ENCODE measurements around the gene NUDT16L1. TPM values are rescaled to one million over a fixed set of nuclear protein-coding genes. Genes with fewer than 3 reads are reported as not detected.

Gene NUDT16L1
- polyA plus RNA-seq, 1 experiment: 25.2 TPM

- POLR2A ChIA-PET: no interaction called here
- TF ChIP-seq, protein P1, sequence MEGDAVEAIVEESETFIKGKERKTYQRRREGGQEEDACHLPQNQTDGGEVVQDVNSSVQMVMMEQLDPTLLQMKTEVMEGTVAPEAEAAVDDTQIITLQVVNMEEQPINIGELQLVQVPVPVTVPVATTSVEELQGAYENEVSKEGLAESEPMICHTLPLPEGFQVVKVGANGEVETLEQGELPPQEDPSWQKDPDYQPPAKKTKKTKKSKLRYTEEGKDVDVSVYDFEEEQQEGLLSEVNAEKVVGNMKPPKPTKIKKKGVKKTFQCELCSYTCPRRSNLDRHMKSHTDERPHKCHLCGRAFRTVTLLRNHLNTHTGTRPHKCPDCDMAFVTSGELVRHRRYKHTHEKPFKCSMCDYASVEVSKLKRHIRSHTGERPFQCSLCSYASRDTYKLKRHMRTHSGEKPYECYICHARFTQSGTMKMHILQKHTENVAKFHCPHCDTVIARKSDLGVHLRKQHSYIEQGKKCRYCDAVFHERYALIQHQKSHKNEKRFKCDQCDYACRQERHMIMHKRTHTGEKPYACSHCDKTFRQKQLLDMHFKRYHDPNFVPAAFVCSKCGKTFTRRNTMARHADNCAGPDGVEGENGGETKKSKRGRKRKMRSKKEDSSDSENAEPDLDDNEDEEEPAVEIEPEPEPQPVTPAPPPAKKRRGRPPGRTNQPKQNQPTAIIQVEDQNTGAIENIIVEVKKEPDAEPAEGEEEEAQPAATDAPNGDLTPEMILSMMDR (IDR thresholded peaks at IDR 0.05; ENCODE audit: low read depth, low read length): no peak
- no peaks in the 10 kb centered on the region for H3K27me3 ChIP-seq (ENCODE audit: control insufficient read depth, insufficient read depth, low read length)
- H3K9me3 ChIP-seq (ENCODE audit: control insufficient read depth, insufficient read depth, low read length): no peaks in the 10 kb centered on the region
- no peak overlapping the region for H3K27ac ChIP-seq (ENCODE audit: low read depth, low read length)
- DNase-seq (ENCODE audit: low read depth, low spot score): no peak
- CTCF ChIA-PET: no interaction called here
- H3K4me3 ChIP-seq (ENCODE audit: low read depth, low read length): no peak overlapping the region
Measured at GRCh38 chr16:4728676-4729075, 35.3 kb downstream of the NUDT16L1 start.

- H3K9me3 ChIP-seq (ENCODE audit: control insufficient read depth, insufficient read depth, low read length): no peaks in the 10 kb centered on the region; the same call in 1 of the 2 replicates
- H3K4me3 ChIP-seq (ENCODE audit: low read depth, low read length): no peak overlapping the region
- ChIA-PET POLR2A (no interaction called here), CTCF (no interaction called here)
- no peaks in the 10 kb centered on the region for H3K27me3 ChIP-seq (ENCODE audit: control insufficient read depth, insufficient read depth, low read length)
- TF ChIP-seq, protein P1 (IDR thresholded peaks at IDR 0.05; ENCODE audit: low read depth, low read length): no peak
- no peak for DNase-seq (ENCODE audit: low read depth, low spot score)
- H3K27ac ChIP-seq (ENCODE audit: low read depth, low read length): no peak overlapping the region
Measured at GRCh38 chr16:4729876-4730275, 36.5 kb downstream of the NUDT16L1 start.

- Histone ChIP-seq H3K27ac (ENCODE audit: low read depth, low read length) (no peak overlapping the region), H3K4me3 (ENCODE audit: low read depth, low read length) (peak overlapping the region; percentile 96), H3K9me3 (ENCODE audit: control insufficient read depth, insufficient read depth, low read length) (no peaks in the 10 kb centered on the region; the same call in 1 of the 2 replicates), H3K27me3 (ENCODE audit: control insufficient read depth, insufficient read depth, low read length) (no peaks in the 10 kb centered on the region)
- no peak for DNase-seq (ENCODE audit: low read depth, low spot score)
- CTCF ChIA-PET: no interaction called here
- POLR2A ChIA-PET: no interaction called here
- TF ChIP-seq, protein P1 (IDR thresholded peaks at IDR 0.05; ENCODE audit: low read depth, low read length): no peak
Measured at GRCh38 chr16:4733211-4733742, 39.9 kb downstream of the NUDT16L1 start.

DNA sequence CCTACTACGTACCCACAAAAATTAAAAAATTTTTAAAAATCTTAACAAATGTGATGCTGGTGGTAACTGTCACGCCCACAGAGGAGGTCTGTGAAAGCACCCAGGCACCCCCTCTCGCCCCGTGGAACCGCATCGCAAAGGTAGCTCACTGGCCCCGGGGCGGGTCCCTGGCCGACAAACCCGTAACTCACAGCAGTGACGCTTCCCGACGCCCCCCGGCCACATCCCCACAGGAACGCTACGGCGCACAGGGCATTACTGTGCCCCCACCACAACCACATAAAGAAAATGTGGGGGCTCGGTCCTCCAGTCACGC lies 40.3 kb downstream of the NUDT16L1 start:
- CTCF ChIA-PET: no interaction called here
- POLR2A ChIA-PET: interaction anchor here (1.1 to 1.5 kb wide), 3 partner anchors 21 to 40 kb away, joined by 3 to 11 read pairs (median 5); partner anchors contain the start of gene NUDT16L1

GRCh38 chr16:4734063-4734729 lies 40.8 kb downstream of the NUDT16L1 start, which contains the start of the genes ANKS3 and DNAAF8:
Gene ANKS3 (minus strand): TSS chr16:4734271. CDS start chr16:4730149, 4,122 bp downstream.
Gene DNAAF8 (plus strand): TSS chr16:4734537. CDS start chr16:4736515, 1,978 bp downstream.
- ChIA-PET CTCF (interaction anchor here (1.3 kb wide), 1 partner anchor 222 kb away, joined by 7 read pairs; no protein-coding TSS in a partner anchor), POLR2A (interaction anchor here (0.6 to 2.1 kb wide), 11 partner anchors 10 to 299 kb away, joined by 3 to 11 read pairs (median 3); partner anchors contain the start of genes NAGPA, NUDT16L1 and SEC14L5)
- TF ChIP-seq, protein P1 (IDR thresholded peaks at IDR 0.05; ENCODE audit: low read depth, low read length): no peak
- Histone ChIP-seq H3K9me3 (ENCODE audit: control insufficient read depth, insufficient read depth, low read length) (no peaks in the 10 kb centered on the region; the same call in 1 of the 2 replicates), H3K4me3 (ENCODE audit: low read depth, low read length) (peak within 1 kb of the TSS; percentile 96), H3K27ac (ENCODE audit: low read depth, low read length) (peak within 1 kb of the TSS; percentile 94), H3K27me3 (ENCODE audit: control insufficient read depth, insufficient read depth, low read length) (no peaks in the 10 kb centered on the region)
- peak; percentile 94 for DNase-seq (ENCODE audit: low read depth, low spot score)

More for the DNA sequence above, 40.3 kb downstream of the NUDT16L1 start:
- TF ChIP-seq, protein P1 (IDR thresholded peaks at IDR 0.05; ENCODE audit: low read depth, low read length): no peak
- Histone ChIP-seq H3K27me3 (ENCODE audit: control insufficient read depth, insufficient read depth, low read length) (no peaks in the 10 kb centered on the region), H3K27ac (ENCODE audit: low read depth, low read length) (peak overlapping the region; percentile 39), H3K9me3 (ENCODE audit: control insufficient read depth, insufficient read depth, low read length) (no peaks in the 10 kb centered on the region; the same call in 1 of the 2 replicates), H3K4me3 (ENCODE audit: low read depth, low read length) (peak overlapping the region; percentile 96)
- DNase-seq (ENCODE audit: low read depth, low spot score): no peak
